Neural cell (in vitro differentiated cells): ENCODE measurements around the gene FSTL3. TPM values are rescaled to one million over a fixed set of nuclear protein-coding genes. Genes with fewer than 3 reads are reported as not detected.

Source experiments
- H2AFZ ChIP-seq: fragments of 200-600, 300-800 bp; sonication (generic), shearing (Covaris generic); 2 replicates; pipeline ENCODE4 v1.6.0; 2014; ENCODE audit warnings: low read depth, mild to moderate bottlenecking, antibody characterized with exemption, low read length, moderate library complexity
- H3F3A ChIP-seq: fragments of 200-600 bp; shearing (Covaris generic); 2 replicates; pipeline ENCODE4 v1.6.1; 2016; ENCODE audit warnings: mild to moderate bottlenecking, moderate library complexity, mixed read lengths, antibody characterized with exemption, low read length; ENCODE audit not compliant: insufficient read depth, poor library complexity, severe bottlenecking
- H3K27ac ChIP-seq: fragments of 200-600, 300-800 bp; sonication (generic), shearing (Covaris generic); 2 replicates; pipeline ENCODE4 v1.5.1; 2014; ENCODE audit warnings: mild to moderate bottlenecking, low read length, moderate library complexity
- H3K27me3 ChIP-seq: fragments of 300-800, 200-600 bp; sonication (generic), shearing (Covaris generic); 2 replicates; pipeline ENCODE4 v1.6.0; 2014; ENCODE audit warnings: mild to moderate bottlenecking, low read depth, low read length, moderate library complexity; ENCODE audit not compliant: insufficient read depth
- H3K36me3 ChIP-seq: fragments of 300-800, 200-600 bp; sonication (generic), shearing (Covaris generic); 2 replicates; pipeline ENCODE4 v1.5.1; 2014; ENCODE audit warnings: mild to moderate bottlenecking, antibody characterized with exemption, low read length, moderate library complexity; ENCODE audit not compliant: insufficient read depth
- H3K4me2 ChIP-seq: fragments of 300-800, 200-600 bp; sonication (generic), shearing (Covaris generic); 2 replicates; pipeline ENCODE4 v1.6.0; 2014; ENCODE audit warnings: mild to moderate bottlenecking, low read length
- H3K4me3 ChIP-seq: fragments of 300-800, 200-600 bp; sonication (generic), shearing (Covaris generic); 2 replicates; pipeline ENCODE4 v1.5.1; 2014; ENCODE audit warnings: mild to moderate bottlenecking, low read length, moderate library complexity
- H3K79me2 ChIP-seq: fragments of 200-600 bp; shearing (Covaris generic); replicated peaks from 2 replicates; pipeline ENCODE4 v1.6.0; 2014; ENCODE audit warnings: mild to moderate bottlenecking, low read length, moderate library complexity; ENCODE audit not compliant: insufficient read depth
- H3K9ac ChIP-seq: fragments of 300-800, 200-600 bp; sonication (generic), shearing (Covaris generic); 2 replicates; pipeline ENCODE4 v1.6.1; 2016; ENCODE audit warnings: mild to moderate bottlenecking, low read length, mixed read lengths
- H3K9me2 ChIP-seq: fragments of 200-600 bp; shearing (Covaris generic); 2 replicates; pipeline ENCODE4 v1.6.1; 2016; ENCODE audit warnings: mild to moderate bottlenecking, low read length, mixed read lengths; ENCODE audit not compliant: insufficient read depth
- H3K9me3 ChIP-seq: fragments of 200-600, 300-800 bp; sonication (generic), shearing (Covaris generic); 2 replicates; pipeline ENCODE4 v1.6.1; 2016; ENCODE audit warnings: mild to moderate bottlenecking, mixed run types, low read length, moderate library complexity, mixed read lengths
- H4K20me1 ChIP-seq: fragments of 200-600 bp; shearing (Covaris generic); 2 replicates; pipeline ENCODE4 v1.6.1; 2016; ENCODE audit warnings: mild to moderate bottlenecking, mixed run types; ENCODE audit not compliant: insufficient read depth
- EP300 ChIP-seq: fragments of 450-650 bp; conservative IDR thresholded peaks from 2 replicates; pipeline ENCODE4 v1.6.1; 2014; ENCODE audit warnings: antibody characterized with exemption, mild to moderate bottlenecking, moderate library complexity; ENCODE audit not compliant: poor library complexity, severe bottlenecking
- EZH2 ChIP-seq: fragments of 200-600, 300-800 bp; shearing (Covaris generic), sonication (generic); IDR thresholded peaks from 2 replicates; pipeline ENCODE4 v1.6.1; 2014; ENCODE audit warnings: antibody characterized with exemption, low read length, borderline replicate concordance, mild to moderate bottlenecking; ENCODE audit not compliant: insufficient read depth, poor library complexity, severe bottlenecking
- MXI1 ChIP-seq: fragments of 450-650 bp; conservative IDR thresholded peaks from 2 replicates; pipeline ENCODE4 v1.6.1; 2014; ENCODE audit warnings: antibody characterized with exemption, mild to moderate bottlenecking; ENCODE audit not compliant: poor library complexity, severe bottlenecking
- POLR2AphosphoS5 ChIP-seq: IDR thresholded peaks from 2 replicates; pipeline ENCODE4 v1.6.1; 2012
- RAD21 ChIP-seq: fragments of 450-650 bp; conservative IDR thresholded peaks from 2 replicates; pipeline ENCODE4 v1.6.1; 2014; ENCODE audit warnings: antibody characterized with exemption, mild to moderate bottlenecking, moderate library complexity
- REST ChIP-seq: IDR thresholded peaks from 2 replicates; pipeline ENCODE4 v1.6.1; 2012; ENCODE audit warnings: borderline replicate concordance
- SMC3 ChIP-seq: fragments of 450-650 bp; conservative IDR thresholded peaks from 2 replicates; pipeline ENCODE4 v1.6.1; 2014; ENCODE audit warnings: antibody characterized with exemption, mild to moderate bottlenecking, moderate library complexity; ENCODE audit not compliant: poor library complexity
- TAF1 ChIP-seq: IDR thresholded peaks from 2 replicates; pipeline ENCODE4 v1.6.1; 2012; ENCODE audit warnings: low read depth
- polyA plus RNA-seq: library from polyadenylated mRNA; depleted of rRNA; stranded (reverse); fragments of >200 nt; gene quantifications from 2 replicates; pipeline ENCODE4 v1.2.3, GENCODE V29; 2014
- TF ChIP-seq, protein P1 (sequence below): fragments of 450-650 bp; IDR thresholded peaks from 2 replicates; pipeline ENCODE4 v1.5.1; 2014; ENCODE audit warnings: antibody characterized with exemption, mild to moderate bottlenecking, moderate library complexity; ENCODE audit not compliant: poor library complexity, severe bottlenecking

Gene FSTL3
- polyA plus RNA-seq, 1 donor from 2014 or later, result 3.1 TPM

DNA sequence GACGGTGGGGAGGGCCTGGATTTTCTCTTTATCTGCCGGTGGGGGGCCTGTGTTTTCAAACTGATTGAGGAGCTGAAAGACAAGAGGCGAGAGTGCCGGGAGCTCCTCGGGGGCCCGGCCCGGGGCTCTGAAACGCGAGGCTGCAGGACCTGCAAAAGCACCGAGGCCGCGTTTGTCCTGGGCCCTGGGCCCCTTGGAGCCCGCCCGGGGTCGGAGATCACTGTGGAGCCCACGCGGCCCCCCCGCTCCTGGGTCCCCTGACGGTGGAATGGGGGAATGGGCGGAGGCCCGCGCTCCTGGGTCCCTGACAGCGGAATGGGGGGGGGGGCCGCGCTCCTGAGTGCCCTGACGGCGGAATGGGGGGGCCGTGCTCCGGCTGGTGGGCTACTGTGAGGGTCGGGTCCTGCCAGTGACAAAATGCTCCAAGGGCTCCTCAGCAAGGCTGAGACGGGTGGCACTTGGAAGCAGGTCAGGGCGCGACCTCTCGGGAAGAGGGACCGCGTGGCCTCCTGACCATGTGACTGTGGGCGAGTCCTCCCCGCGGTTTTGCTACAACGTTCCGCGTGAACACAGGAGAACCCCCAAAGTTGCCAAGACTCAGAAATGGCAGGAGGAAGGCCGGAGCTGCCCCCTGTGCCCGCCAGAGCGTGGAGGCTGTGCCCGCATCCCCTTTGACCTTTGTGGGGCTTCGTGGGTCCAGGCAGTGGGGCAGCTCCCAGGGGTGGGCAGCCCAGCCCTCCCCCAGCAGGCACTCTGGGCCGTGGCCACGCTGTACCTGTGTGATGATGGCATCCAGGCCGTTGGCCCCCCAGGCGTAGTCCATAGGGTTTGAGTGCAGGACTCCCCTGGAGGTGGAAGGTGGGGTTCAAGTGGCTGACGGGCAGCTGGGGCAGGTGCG is 27.0 kb upstream of the FSTL3 start:
- H2AFZ ChIP-seq, result no peak overlapping the region
- H3K4me2 ChIP-seq, result no peak overlapping the region
- H3K36me3 ChIP-seq, result no peaks in the 10 kb centered on the region
- no peaks in the 10 kb centered on the region for H4K20me1 ChIP-seq
- peaks cover 11% of the 10 kb centered on the region for H3K79me2 ChIP-seq
- H3K27ac ChIP-seq, result no peak overlapping the region
- no peak overlapping the region for H3K9ac ChIP-seq
- TF ChIP-seq TAF1 (no peak), RAD21 (no peak), SMC3 (no peak), MXI1 (no peak), EP300 (no peak), POLR2AphosphoS5 (no peak), EZH2 (no peak), REST (no peak)
- TF ChIP-seq, protein P1, sequence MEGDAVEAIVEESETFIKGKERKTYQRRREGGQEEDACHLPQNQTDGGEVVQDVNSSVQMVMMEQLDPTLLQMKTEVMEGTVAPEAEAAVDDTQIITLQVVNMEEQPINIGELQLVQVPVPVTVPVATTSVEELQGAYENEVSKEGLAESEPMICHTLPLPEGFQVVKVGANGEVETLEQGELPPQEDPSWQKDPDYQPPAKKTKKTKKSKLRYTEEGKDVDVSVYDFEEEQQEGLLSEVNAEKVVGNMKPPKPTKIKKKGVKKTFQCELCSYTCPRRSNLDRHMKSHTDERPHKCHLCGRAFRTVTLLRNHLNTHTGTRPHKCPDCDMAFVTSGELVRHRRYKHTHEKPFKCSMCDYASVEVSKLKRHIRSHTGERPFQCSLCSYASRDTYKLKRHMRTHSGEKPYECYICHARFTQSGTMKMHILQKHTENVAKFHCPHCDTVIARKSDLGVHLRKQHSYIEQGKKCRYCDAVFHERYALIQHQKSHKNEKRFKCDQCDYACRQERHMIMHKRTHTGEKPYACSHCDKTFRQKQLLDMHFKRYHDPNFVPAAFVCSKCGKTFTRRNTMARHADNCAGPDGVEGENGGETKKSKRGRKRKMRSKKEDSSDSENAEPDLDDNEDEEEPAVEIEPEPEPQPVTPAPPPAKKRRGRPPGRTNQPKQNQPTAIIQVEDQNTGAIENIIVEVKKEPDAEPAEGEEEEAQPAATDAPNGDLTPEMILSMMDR, result no peak
- no peaks in the 10 kb centered on the region for H3F3A ChIP-seq
- no peak overlapping the region for H3K4me3 ChIP-seq
- H3K9me2 ChIP-seq, result no peaks in the 10 kb centered on the region
- no peaks in the 10 kb centered on the region for H3K9me3 ChIP-seq
- no peaks in the 10 kb centered on the region for H3K27me3 ChIP-seq

DNA sequence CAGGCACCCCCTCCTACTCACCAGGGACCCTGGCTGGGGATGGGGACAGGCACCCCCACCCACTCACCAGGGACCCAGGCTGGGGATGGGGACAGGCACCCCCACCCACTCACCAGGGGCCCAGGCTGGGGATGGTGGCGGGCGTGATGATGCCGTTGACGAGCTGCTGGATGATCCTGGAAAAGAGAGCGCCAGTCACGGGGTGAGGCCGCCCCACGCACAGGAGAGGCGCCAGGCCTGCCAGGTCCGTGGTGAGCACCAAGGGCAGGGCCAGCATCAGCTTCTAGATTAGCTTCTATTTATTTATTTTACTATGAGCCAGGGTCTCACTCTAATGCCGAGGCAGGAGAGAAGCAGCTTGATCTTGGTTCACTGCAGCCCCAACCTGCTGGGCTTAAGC is 26.1 kb upstream of the FSTL3 start:
- H3K27me3 ChIP-seq, result no peaks in the 10 kb centered on the region
- H3K79me2 ChIP-seq, result peaks cover 17% of the 10 kb centered on the region
- TF ChIP-seq MXI1 (no peak), RAD21 (no peak), EP300 (no peak), EZH2 (no peak), TAF1 (no peak), REST (no peak), POLR2AphosphoS5 (no peak), SMC3 (no peak)
- TF ChIP-seq, protein P1, result no peak
- H3K4me2 ChIP-seq, result no peak overlapping the region
- no peaks in the 10 kb centered on the region for H4K20me1 ChIP-seq
- no peak overlapping the region for H2AFZ ChIP-seq
- H3K4me3 ChIP-seq, result no peak overlapping the region
- H3K9ac ChIP-seq, result no peak overlapping the region
- H3K36me3 ChIP-seq, result no peaks in the 10 kb centered on the region
- no peaks in the 10 kb centered on the region for H3F3A ChIP-seq
- no peak overlapping the region for H3K27ac ChIP-seq
- no peaks in the 10 kb centered on the region for H3K9me3 ChIP-seq
- H3K9me2 ChIP-seq, result no peaks in the 10 kb centered on the region
